Endothelial cell of umbilical vein (primary cell): ENCODE data around the gene SCAMP5. TPM values are rescaled to one million over a fixed set of nuclear protein-coding genes. Genes with fewer than 3 reads are reported as not detected.

Source experiments
- BruUV-seq: library from RNA; stranded (reverse); fragments of 400-500 nt; replicated peaks from 2 replicates; lab custom pipeline; 2021; lab: Mats Ljungman, UMichigan
- CTCF ChIA-PET: fragments of 300-600, 350-600 bp; sonication (Branson Sonifier 250); formaldehyde crosslinking; loops from one replicate; lab custom pipeline; 2021; ENCODE audit warnings: antibody characterized with exemption, inconsistent platforms; lab: Charles Lee
- POLR2A ChIA-PET: fragments of 300-600, 350-600 bp; sonication (Branson Sonifier 250); formaldehyde crosslinking; loops from one replicate; lab custom pipeline; 2021; ENCODE audit warnings: antibody characterized with exemption, inconsistent platforms; lab: Charles Lee
- DNase-seq: peaks from one replicate; pipeline ENCODE4 v3.0.0-alpha.2; 2011; ENCODE audit warnings: low read depth, low spot score
- FAIRE-seq: peaks from 2 replicates; lab custom pipeline; 2011; peaks lifted over from hg19 to GRCh38; lab: Jason Lieb, UNC
- H2AFZ ChIP-seq: 2 replicates; pipeline ENCODE4 v1.6.0; 2012; ENCODE audit warnings: low read depth, low read length, control low read depth, inconsistent platforms
- H3K27ac ChIP-seq: 2 replicates; pipeline ENCODE4 v1.5.1; 2011; ENCODE audit warnings: low read depth, mild to moderate bottlenecking, control low read depth, low read length, moderate library complexity; ENCODE audit not compliant: insufficient read depth
- H3K27me3 ChIP-seq, 2 experiments: 2 replicates each; pipeline versions ENCODE4 v1.6.0 to v1.6.1; 2011; ENCODE audit warnings: low read length in 2 of 2, mixed read lengths in 1 of 2; ENCODE audit not compliant: control insufficient read depth in 2 of 2, insufficient read depth in 2 of 2
- H3K36me3 ChIP-seq, 2 experiments: 2 replicates in 1 of 2; 3 replicates in 1 of 2; pipeline ENCODE4 v1.5.1; 2011; ENCODE audit warnings: low read length in 2 of 2, mild to moderate bottlenecking in 1 of 2, moderate library complexity in 1 of 2; ENCODE audit not compliant: control insufficient read depth in 2 of 2, insufficient read depth in 2 of 2; ENCODE audit errors: extremely low read depth in 1 of 2
- H3K4me1 ChIP-seq: 3 replicates; pipeline ENCODE4 v1.5.1; 2011; ENCODE audit warnings: mild to moderate bottlenecking, low read length; ENCODE audit not compliant: control insufficient read depth, insufficient read depth; ENCODE audit errors: extremely low read depth
- H3K4me2 ChIP-seq: 2 replicates; pipeline ENCODE4 v1.6.1; 2011; ENCODE audit warnings: low read length, control low read depth, mixed read lengths; ENCODE audit not compliant: insufficient read depth
- H3K4me3 ChIP-seq, 3 experiments: fragments of 200-600 bp in 1 of 3; sonication (generic), shearing (Covaris generic) in 1 of 3; replicated peaks in 1 of 3; 2 replicates each; pipeline ENCODE4 v1.5.1; 2011 to 2016; ENCODE audit warnings: control low read depth in 3 of 3, low read length in 3 of 3, mild to moderate bottlenecking in 2 of 3, inconsistent platforms in 1 of 3, low read depth in 1 of 3, moderate library complexity in 1 of 3; ENCODE audit not compliant: insufficient read depth in 1 of 3
- H3K79me2 ChIP-seq: 2 replicates; pipeline ENCODE4 v1.6.0; 2012; ENCODE audit warnings: low read length, inconsistent platforms; ENCODE audit not compliant: control insufficient read depth, insufficient read depth
- H3K9ac ChIP-seq: replicated peaks from 2 replicates; pipeline ENCODE3; 2011; ENCODE audit warnings: low read length, control low read depth; ENCODE audit not compliant: insufficient read depth; ENCODE audit errors: extremely low read depth
- H3K9me1 ChIP-seq: replicated peaks from 3 replicates; pipeline ENCODE4 v1.6.0; 2011; ENCODE audit warnings: mild to moderate bottlenecking, low read length; ENCODE audit not compliant: control insufficient read depth, insufficient read depth; ENCODE audit errors: extremely low read depth
- H3K9me3 ChIP-seq: replicated peaks from 2 replicates; pipeline ENCODE4 v1.5.1; 2012; ENCODE audit warnings: low read length, inconsistent platforms; ENCODE audit not compliant: control insufficient read depth, insufficient read depth
- H4K20me1 ChIP-seq: replicated peaks from 2 replicates; pipeline ENCODE3; 2011; ENCODE audit warnings: mild to moderate bottlenecking, low read length; ENCODE audit not compliant: control insufficient read depth, insufficient read depth; ENCODE audit errors: extremely low read depth
- CTCF ChIP-seq, 2 donors: IDR thresholded peaks; 1 replicate in 1 of 2; 2 replicates in 1 of 2; pipeline ENCODE4 v1.5.1; 2011; ENCODE audit warnings: low read length in 2 of 2, mild to moderate bottlenecking in 2 of 2, moderate library complexity in 2 of 2, control low read depth in 1 of 2, inconsistent platforms in 1 of 2, low read depth in 1 of 2; ENCODE audit not compliant: insufficient read depth in 1 of 2; ENCODE audit errors: extremely low read depth in 1 of 2
- EZH2 ChIP-seq: IDR thresholded peaks from 2 replicates; pipeline ENCODE4 v1.6.1; 2012; ENCODE audit warnings: borderline replicate concordance, low read depth, mild to moderate bottlenecking, moderate library complexity, low read length, inconsistent platforms; ENCODE audit not compliant: severe bottlenecking
- FOS ChIP-seq: IDR thresholded peaks from 2 replicates; pipeline ENCODE4 v1.6.1; 2011; ENCODE audit warnings: mild to moderate bottlenecking, low read length, moderate library complexity, borderline replicate concordance; ENCODE audit not compliant: insufficient read depth
- JUN ChIP-seq: IDR thresholded peaks from 2 replicates; pipeline ENCODE4 v1.6.1; 2011; ENCODE audit warnings: borderline replicate concordance, low read depth; ENCODE audit not compliant: insufficient read length, insufficient read depth
- MAX ChIP-seq: IDR thresholded peaks from 2 replicates; pipeline ENCODE4 v1.6.1; 2011; ENCODE audit not compliant: insufficient read depth, insufficient read length
- MYC ChIP-seq: IDR thresholded peaks from one replicate; pipeline ENCODE4 v1.6.1; 2011; ENCODE audit warnings: mild to moderate bottlenecking, low read depth, low read length
- POLR2A ChIP-seq: IDR thresholded peaks from 2 replicates; pipeline ENCODE4 v1.6.1; 2012; ENCODE audit warnings: low read depth, mild to moderate bottlenecking, control low read depth, low read length
- POLR2AphosphoS5 ChIP-seq: IDR thresholded peaks from 2 replicates; pipeline ENCODE4 v1.6.1; 2012; ENCODE audit warnings: low read depth, mild to moderate bottlenecking, control low read depth, low read length, moderate library complexity; ENCODE audit not compliant: insufficient read depth
- dilution Hi-C: fragments of 300-500 bp; cut with MboI; formaldehyde crosslinking; loops from one replicate; pipeline ENCODE4 v1.15.0; 2019; ENCODE audit warnings: low sequenced_read_pairs; ENCODE audit not compliant: extremely low pct_ligation_motif_present
- intact Hi-C: fragments of 100-400 bp; cut with micrococcal nuclease; formaldehyde crosslinking; loops from one replicate; pipeline ENCODE4 v1.10.0; 2022
- polyA plus RNA-seq, 4 experiments: library from polyadenylated mRNA; depleted of rRNA in 3 of 4; stranded (reverse) in 3 of 4; unstranded in 1 of 4; fragments of >200 nt; gene quantifications; 2 replicates each; pipeline versions ENCODE4 v1.2.1 to v1.2.3, GENCODE V29; 2011 to 2012; ENCODE audit warnings: missing spikeins in 1 of 4
- total RNA-seq: library from RNA; stranded (reverse); gene quantifications from 2 replicates; pipeline ENCODE4 v1.2.3, GENCODE V29; 2021

The SCAMP5 gene
- total and polyA plus RNA-seq, 2 donors (not counting 3 experiments of a cell fraction or from before 2014, with no cell fraction given) = 1.9 to 6.2 TPM

DNA sequence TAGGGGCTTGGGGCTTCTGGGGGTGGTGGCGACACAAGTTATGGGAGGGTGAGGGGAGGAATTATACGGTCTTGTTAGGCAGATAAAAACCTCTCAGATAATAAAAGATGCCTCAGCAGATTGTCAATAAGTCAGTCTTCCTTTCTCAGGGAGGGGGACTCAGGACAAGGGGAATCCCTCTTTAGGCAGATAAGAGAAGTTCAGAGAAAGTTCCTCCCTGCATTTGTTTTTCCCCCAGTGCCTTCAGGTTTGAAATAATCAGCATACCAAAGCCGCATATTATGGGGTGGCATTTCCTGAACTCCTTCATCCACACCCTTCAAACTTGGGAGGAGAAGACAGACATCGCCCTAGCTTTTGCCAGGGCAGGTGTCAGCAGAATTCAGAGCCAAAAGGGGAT lies 36.5 kb downstream of the SCAMP5 start:
- H3K36me3 ChIP-seq = no peaks in the 10 kb centered on the region
- peak overlapping the region; percentile 50 for H3K27ac ChIP-seq
- FAIRE-seq (peak; percentile 84), DNase-seq (peak; percentile 49)
- no peaks in the 10 kb centered on the region for H3K27me3 ChIP-seq
- H3K9me1 ChIP-seq = no peaks in the 10 kb centered on the region
- dilution Hi-C loops (no loop called here), intact Hi-C loops (loop anchor here (5.0 kb wide), 1 partner anchor 335 kb away; the partner anchor contains the start of gene MAN2C1)
- BruUV-seq = no TSS peak
- peak overlapping the region; percentile 53 for H2AFZ ChIP-seq
- H4K20me1 ChIP-seq = no peaks in the 10 kb centered on the region
- ChIA-PET POLR2A (no interaction called here), CTCF (interaction anchor here (1.5 to 5.2 kb wide), 3 partner anchors 11 to 175 kb away, joined by 8 to 213 read pairs (median 13); partner anchors contain the start of gene C15orf39)
- TF ChIP-seq POLR2A = no peak
- TF ChIP-seq POLR2AphosphoS5 = no peak
- no peak for TF ChIP-seq CTCF (IDR thresholded peaks at IDR 0.05; ENCODE audit: extremely low read depth in 1 of 2, insufficient read depth in 1 of 2, low read depth in 1 of 2, low read length in 2 of 2)
- TF ChIP-seq MAX = no peak
- no peak for TF ChIP-seq FOS
- no peak for TF ChIP-seq MYC
- TF ChIP-seq JUN = no peak
- no peak for TF ChIP-seq EZH2
- H3K4me1 ChIP-seq = peaks cover 37% of the 10 kb centered on the region
- peak overlapping the region; percentile 34 for H3K4me2 ChIP-seq
- H3K9me3 ChIP-seq = no peaks in the 10 kb centered on the region
- H3K4me3 ChIP-seq = no peak overlapping the region
- peak overlapping the region; percentile 37 for H3K9ac ChIP-seq
- H3K79me2 ChIP-seq = no peaks in the 10 kb centered on the region
